Stimulated activated CD4-positive, alpha-beta T cell treated with anti-CD3 and anti-CD28 coated beads, Interleukin-15, amount 100 ng/mL, for 48 hours (primary cell): ENCODE data around the gene SMG6.

Experiments used
- DNase-seq, 2 donors: peaks; one replicate each; pipeline ENCODE4 v3.0.0-alpha.2; 2020; ENCODE audit warnings: low read depth in 2 of 2

The SMG6 gene

DNA sequence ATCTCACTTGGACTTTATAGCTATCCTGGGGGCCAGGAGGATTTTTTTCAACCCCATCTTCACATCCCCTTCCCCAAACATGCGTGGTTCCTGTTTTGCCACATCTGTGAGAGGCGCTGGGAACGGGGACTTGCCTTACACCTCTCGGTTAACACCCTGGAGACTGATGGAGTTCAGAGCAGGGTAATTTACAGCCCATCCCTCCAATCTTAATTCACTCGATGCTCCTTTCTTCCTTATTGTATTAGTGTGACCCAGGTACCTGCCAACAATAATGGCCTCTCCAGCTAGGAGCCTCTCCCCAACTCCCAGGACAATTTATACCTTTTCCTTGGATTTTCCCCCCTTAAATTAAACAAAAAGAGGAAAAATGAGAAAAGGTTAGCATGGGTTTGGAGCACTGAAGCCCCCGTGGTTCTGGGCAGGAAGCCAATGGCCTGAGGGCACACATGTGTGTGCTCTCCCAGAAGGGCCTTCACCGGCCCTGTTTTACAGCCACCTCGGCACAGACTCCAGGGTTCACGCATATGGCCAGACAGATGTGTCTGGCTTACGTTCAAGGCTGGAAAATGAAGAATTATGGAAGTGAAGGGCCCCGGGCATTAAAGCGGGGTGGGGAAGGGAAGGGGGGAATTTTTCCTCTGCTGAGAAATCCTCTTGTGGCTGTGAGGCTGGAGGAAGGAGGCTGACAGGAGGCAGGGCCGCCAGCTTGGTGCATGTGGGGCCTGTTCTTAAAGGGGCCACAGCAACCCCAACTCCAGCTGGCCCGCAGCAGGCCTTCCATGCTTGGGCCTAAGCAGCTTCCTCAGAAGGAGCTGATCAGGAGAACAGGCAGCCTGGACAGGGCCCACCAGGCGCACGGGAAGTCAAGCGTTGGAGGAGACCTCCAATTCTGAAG, 227.2 kb downstream of the SMG6 start:
- DNase-seq: no peak

DNA sequence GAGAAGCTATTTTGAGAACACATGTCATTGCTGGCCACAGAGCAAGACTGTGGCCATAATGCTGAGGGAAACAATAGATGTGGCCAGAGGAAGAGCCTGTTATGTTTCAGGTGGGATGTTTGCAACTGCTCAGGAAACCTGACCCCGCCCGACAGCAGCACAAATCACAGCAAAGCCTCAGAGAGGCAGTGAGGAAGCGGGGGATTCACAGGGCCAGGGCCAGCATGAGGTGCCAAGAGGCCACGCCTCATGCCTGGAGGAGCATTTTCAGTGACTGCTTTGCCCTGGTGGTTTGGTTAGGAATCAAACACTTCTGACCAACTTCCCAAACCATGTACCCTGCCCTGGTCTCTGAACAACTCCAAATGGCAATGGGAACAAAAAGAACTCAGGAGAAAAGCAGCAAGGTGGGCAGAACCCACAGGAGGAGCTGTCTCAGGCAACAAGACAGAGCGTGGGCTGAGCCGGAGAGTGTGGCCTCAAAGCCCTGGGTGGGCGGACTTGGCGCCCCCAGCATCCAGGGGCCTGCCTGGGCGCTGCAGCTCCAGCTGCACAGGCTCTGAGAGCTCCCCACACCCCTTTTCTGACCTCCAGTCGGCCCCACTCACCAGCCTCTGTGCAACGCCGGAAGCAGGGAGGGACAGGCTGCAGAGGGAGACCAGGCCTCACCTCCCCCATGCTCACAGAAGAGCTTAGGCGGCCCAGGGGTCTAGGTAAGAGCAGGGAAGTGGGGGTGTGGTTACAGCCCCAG, 228.1 kb downstream of the SMG6 start:
- no peak for DNase-seq

DNA sequence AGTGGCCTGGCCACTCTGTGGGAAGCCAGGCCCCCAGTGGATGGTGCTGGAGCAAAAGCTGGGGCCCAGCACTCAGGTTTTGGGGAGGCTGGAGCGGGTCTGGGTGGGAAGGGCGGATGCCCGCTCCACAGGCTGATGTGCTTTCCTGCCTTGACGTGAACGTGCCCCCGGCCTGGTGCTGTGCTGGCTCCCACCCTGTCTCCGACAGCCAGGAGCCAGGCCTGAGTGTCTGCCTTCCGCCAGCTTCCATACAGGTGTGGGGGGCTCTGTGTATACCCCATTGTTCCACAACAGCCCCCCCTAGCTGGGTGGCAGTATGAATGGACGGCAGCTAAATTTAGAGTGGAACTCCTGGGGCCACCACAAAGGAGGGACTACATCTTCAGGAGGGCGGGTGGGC, 228.7 kb downstream of the SMG6 start:
- no peak for DNase-seq

DNA sequence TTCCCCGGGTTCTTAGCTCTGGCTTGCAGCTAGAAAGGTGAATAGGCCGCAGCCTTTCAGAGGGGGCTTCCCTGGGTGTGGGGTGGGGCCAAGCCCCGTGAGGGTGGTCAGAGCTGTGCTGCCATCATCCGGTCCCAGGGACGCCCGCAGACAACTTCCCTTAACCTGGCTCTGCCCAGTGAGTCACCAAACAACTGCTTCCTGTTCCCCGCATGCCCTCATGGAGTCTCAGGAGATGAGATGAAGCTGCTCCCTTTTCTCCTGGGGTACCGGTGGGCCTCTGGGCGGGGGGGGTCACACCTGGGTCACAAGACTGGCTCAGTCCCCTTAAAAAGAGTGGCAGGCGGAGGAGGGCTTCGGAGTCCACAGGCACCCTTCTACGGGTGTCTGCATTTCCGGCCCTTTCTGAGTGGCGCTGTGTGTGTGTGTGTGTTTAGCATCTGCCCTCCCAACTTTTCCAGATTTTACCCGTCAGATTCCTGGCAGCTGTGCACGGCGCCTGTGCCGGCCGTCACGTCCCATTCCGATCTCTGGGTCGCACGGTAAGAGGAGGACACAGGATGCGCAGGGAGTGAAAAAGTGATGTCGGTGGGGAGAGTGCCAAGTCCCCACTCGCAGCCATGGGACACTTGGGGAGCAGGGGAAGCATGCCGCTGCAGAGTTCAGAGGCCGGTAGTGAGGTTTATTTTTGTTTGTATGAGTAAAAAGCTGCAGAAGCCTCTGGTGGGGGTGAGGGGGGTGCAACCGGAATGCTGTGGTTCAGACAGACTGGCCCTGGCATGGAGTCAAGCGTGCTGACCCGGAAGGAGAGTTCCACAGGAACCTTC, 231.9 kb downstream of the SMG6 start:
- DNase-seq: no peak

DNA sequence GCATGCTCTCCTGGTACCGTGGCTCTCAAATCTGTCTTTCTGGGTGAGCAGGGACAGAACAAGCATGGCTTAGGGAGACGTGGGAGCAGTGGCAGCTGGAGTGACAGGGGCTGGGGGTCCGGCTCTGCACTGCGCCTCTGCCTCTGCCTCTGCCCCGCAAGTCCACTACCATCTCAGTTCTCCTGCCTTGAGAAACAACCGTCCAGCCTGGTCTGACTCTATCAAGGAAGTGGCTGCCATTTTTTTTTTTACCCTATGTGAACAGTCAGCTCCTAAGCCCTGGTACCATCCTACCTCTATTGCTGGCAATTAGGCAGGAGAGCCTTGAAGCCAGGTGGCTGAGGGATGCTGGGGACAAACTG, 232.6 kb downstream of the SMG6 start:
- DNase-seq: no peak

DNA sequence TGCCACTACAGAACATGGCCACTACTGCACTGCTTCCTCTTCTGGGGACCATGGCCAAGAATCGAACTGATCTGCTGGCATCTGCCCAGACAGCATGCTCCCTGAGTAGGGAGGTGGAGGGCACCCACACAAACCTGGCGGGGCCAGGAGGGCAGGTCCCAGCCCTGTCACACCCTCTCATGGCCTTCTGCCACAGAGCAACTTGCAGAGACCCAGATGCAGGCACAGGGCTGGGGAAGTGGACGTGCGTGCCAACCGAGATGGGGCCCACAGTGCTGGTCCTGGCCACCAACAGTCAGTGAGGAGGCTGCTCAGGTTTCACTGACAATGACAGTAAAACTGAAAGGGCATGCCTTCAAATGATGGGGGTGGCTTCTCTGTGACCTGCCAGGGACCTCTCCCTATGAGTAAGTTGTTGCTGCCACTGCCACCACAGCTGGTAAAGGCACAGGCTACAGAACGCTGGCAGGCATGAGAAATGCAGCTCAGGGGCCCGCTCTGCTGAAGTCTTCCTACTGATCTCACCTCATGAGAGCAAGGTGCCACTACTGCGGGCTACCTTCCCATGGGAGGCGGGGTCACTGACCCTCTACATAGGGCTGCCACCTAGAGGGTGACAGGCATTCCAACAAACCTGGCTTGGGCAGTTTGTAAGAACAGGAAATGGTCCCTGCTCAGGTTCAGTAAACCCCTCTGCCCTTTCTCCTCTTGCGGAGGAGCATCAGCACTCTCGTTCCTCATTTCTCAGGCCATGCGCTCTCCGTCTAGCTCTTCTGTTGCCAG, 233.2 kb downstream of the SMG6 start:
- DNase-seq: peak; percentile 74 to 78

DNA sequence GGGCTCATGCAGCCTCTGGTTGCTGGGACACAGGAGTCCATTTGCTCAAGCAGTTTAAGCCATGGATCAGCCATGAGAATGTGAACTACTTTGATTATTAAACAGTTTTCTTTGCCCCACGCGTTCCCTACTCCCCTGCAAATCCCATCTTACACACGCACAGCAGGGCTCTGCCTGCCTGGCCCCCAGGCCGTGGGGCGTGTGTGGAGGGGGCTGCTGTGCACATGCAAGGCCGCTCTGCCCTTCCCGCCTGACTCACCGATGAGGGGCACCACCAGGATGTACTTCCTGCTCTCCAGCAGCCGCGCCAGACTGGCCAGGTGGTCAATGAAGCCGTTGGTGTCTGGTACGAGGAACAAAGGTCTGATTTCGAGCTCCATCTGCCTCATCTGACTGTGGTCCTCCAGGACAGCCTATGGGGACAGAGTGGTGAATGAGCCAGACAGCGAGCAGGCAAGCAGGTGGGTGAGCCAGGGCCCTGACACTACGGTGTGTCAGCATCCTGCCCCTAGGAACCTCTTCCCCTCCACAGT, 235.0 kb downstream of the SMG6 start:
- no peak for DNase-seq

DNA sequence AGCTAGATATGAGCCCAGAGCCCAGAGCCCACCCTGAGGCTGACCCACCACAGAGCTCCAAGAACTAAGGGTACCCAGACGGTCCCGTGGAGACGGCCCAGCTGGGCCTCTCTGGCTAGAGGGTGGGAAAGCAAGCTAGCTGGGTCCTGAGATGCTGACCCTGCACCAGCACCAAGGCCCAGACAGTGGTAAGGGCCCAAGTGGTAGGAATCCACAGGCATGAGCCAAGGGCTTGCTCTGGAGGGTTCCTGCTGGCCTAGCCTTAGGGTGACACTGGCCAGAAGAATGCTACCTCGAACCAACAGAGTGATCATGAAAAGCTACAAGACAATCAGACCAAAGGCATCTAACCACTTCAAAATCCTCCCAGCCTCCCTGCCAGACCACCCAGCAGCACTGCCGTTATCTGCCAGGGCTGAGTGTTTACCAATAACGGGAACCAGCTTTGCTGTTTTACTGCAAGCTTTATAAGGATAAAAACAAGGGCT, 235.5 kb downstream of the SMG6 start:
- DNase-seq: no peak

GRCh38 chr17:2067608-2068024, 236.0 kb downstream of the SMG6 start:
- no peak for DNase-seq

DNA sequence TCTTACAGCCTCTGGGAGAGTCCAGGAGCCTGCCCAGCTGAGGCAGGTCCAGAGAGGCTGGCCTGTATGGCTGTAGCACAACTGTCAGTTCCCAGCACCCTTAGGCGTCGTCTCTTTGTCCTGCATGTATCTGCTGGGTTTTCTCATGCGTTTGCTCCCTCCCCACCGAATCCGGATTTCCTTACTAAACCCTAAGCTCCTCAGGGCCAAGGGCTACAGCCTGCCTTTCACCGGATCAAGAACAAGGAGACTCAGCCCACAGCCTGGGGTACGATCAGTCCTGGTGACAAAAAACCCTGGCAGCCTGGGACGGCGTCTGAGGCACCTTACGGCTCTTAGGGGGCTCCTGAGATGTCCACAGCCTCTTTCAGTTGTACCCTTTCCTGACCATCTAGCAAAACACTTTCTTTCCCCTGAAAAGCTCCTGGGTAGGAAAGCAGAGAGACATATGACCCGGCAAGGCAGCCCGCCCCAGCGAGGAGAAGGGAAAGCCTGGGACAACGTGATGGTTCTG, 236.5 kb downstream of the SMG6 start:
- no peak for DNase-seq

DNA sequence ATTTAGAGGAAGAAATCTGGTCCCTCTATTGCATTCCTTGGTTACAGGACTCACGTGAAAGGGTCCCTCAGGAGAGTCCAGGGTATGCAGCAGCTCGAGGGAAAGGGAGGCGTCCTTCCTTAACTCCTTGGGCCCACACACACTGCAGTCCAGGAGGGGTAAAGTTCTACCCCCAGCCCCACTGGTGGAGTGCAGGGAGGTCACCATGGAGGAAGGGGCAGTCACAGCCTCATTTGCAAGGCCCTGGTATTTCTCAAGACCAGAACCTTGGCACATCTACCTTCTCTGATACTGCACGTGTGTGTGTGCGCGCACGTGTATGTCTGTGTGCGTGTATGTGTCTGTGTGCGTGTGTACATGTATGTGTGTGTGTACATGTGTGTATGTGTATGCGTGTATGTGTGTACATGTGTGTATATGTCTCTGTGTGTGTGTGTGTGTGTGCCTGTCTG, 237.6 kb downstream of the SMG6 start:
- DNase-seq: no peak

DNA sequence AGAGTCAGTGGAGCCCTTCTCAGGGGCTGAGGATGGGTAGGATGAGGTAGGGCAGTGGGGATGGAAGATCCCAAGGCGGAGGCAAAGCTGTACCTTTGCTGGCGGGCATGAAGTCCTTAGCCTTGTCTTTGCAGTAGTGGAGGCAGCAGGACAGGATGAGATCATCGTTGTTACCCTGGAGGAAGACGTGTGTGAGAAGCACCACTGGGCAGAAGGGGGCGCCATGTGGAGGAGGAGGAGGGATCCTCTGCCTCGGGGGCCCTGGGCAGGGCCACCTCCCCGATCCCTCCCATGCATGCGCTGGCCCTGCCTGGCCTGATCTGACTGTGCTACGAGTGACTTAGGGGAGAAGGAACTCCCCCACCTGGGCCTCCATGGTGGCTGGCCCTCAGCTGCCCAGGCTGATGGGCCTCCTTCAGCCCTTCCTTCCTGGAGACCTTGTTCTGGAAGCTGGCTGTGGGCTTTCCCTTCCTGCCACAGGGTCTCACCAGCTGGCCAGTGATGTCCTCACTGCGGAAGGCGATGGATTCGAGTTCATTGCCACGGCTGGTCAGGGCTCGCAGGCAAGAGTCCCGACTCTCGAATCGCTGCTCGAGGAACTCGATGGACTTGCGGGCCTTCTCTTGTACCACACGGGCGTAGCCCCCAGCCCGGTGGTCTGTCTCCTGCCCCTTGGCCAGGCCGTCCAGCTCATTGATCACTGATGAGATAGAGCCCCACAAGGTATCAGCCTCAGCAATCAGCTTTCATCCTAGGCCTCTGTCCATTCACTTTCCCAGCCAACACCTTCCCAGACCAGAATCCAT, 238.4 kb downstream of the SMG6 start:
- peak; percentile 63 to 76 for DNase-seq

DNA sequence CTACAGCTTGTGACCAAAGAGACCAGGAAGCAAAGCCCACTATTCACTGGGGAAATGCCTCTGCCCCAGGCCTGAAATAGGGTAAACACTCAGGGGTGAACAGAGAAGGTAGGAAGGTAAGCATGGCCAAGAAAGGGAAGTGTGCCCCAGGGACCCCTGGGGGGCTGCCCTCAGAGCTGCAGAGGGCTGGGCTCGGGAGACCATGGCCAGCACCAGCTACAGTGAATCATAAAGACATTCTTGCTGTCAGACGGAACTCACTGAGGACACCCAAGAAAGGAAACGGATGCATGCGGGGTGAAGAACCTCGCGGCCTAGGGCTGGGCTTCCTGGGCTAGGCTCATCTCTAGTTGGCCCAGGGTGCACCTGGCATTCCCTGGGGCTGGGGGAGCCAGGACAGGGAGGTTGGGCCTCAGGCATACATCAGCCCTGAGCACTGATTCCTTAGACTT, 239.0 kb downstream of the SMG6 start:
- DNase-seq: no peak

GRCh38 chr17:2064147-2064489, 239.5 kb downstream of the SMG6 start:
- DNase-seq: no peak

- no peak for DNase-seq
Observed at GRCh38 chr17:2063261-2064146, 240.1 kb downstream of the SMG6 start.

DNA sequence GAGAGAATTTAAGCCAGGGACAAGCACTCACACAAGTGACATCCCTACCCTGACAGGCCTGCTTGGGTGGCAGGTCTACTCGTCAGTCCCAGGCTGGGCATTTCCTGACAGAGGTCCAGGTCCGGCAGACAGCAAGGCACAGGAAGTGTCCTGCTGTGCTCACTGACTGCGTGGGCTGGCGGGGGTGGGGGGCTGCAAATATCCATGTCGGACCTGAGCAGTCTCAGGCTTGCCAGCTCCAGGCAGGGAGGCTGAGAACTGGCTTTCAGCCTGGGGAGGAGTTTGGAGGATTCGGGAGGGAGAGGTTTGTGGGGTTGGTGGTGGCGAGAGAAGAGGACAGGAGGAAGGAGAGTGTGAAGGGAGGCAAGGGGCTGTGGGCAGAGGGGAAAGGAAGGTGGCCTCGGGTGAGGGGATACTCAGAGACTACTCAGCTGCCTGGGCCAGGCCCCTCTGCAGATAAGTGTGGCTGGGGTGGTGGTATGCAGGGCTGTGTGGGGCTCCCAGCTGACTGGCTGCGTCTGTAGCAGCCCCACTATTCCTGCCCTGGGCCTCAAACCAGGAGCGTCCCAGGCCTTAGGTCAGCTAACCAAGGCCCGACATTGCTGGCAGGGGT, 240.9 kb downstream of the SMG6 start:
- DNase-seq: no peak

DNA sequence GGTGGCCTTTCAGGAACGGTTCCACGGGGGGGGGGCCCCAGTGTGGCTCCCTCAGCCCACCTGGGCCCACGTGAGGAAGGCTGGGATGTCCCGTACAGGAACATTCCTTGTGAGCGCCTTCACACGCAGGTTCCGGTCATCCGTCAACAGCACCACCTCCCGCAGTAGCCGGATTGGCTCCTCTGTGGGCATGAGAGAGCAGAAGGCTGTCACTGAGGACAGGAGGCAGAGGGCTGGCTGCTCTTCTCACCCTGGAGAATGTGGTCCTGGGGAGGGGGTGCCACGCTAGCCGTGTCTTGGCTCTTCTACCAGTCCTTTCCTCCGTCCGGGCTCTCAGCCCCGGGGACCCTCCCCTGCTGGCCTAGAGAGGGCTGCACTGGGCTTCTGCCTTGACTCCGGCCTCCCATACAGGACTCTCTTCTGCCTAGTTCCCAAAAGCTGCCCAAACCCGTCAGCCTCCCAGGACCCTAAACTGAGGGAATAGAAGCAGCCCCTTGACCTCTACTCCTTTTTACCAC, 242.1 kb downstream of the SMG6 start:
- DNase-seq: no peak
